Transverse colon (tissue), 4 donors: ENCODE measurements around the gene SPDYC.

Source experiments
- CTCF ChIP-seq, 5 experiments: fragments of 200-600 bp in 3 of 5; fragments of 450-650 bp in 2 of 5; sonication (generic) in 3 of 5; IDR thresholded peaks; 1 replicate in 2 of 5; 2 replicates in 3 of 5; pipeline ENCODE4 v1.5.1; 2016 to 2017; ENCODE audit warnings: antibody characterized with exemption in 5 of 5, inconsistent platforms in 3 of 5, mild to moderate bottlenecking in 2 of 5, moderate library complexity in 1 of 5
- POLR2AphosphoS5 ChIP-seq, 3 donors: sonication (generic); formaldehyde crosslinking; IDR thresholded peaks; one replicate each; pipeline ENCODE4 v1.6.1; 2016; ENCODE audit warnings: antibody characterized with exemption in 3 of 3

- TF ChIP-seq CTCF (IDR thresholded peaks at IDR 0.05): no peak
- TF ChIP-seq POLR2AphosphoS5 (IDR thresholded peaks at IDR 0.05): no peak
These were observed 36.4 kb downstream of the SPDYC start for GRCh38 chr11:65206441-65206841.
